Hematopoietic multipotent progenitor cell treated with erythropoietin and hydrocortisone succinate and interleukin-3 and kit ligand, for 4 days (in vitro differentiated cells): ENCODE results near the gene C1orf21.

Source experiments
- DNase-seq: peaks from one replicate; pipeline ENCODE4 v3.0.0-alpha.2; 2015

The C1orf21 gene

GRCh38 chr1:184527402-184527801, 140.6 kb downstream of the C1orf21 start:
- no peak for DNase-seq

GRCh38 chr1:184530226-184530625, 143.4 kb downstream of the C1orf21 start:
- no peak for DNase-seq

GRCh38 chr1:184531296-184531695, 144.5 kb downstream of the C1orf21 start:
- DNase-seq: no peak

GRCh38 chr1:184532199-184532598, 145.4 kb downstream of the C1orf21 start:
- DNase-seq: no peak

GRCh38 chr1:184533049-184533448, 146.2 kb downstream of the C1orf21 start:
- peak; percentile 77 for DNase-seq

GRCh38 chr1:184533915-184534314, 147.1 kb downstream of the C1orf21 start:
- no peak for DNase-seq

GRCh38 chr1:184534690-184535089, 147.9 kb downstream of the C1orf21 start:
- DNase-seq: no peak

- DNase-seq: no peak
Measured at GRCh38 chr1:184535191-184535970, 148.6 kb downstream of the C1orf21 start.

- no peak for DNase-seq
Measured at GRCh38 chr1:184536246-184536985, 149.6 kb downstream of the C1orf21 start.

GRCh38 chr1:184539580-184539979, 152.8 kb downstream of the C1orf21 start:
- no peak for DNase-seq

- no peak for DNase-seq
Measured at GRCh38 chr1:184541537-184542152, 154.8 kb downstream of the C1orf21 start.

GRCh38 chr1:184542291-184542690, 155.5 kb downstream of the C1orf21 start:
- no peak for DNase-seq

GRCh38 chr1:184545601-184546000, 158.8 kb downstream of the C1orf21 start:
- no peak for DNase-seq

- DNase-seq: no peak
Measured at GRCh38 chr1:184552446-184552845, 165.6 kb downstream of the C1orf21 start.

GRCh38 chr1:184553845-184554244, 167.0 kb downstream of the C1orf21 start:
- no peak for DNase-seq

- DNase-seq: peak; percentile 52
Measured at GRCh38 chr1:184555665-184556641, 169.1 kb downstream of the C1orf21 start.

- no peak for DNase-seq
Measured at GRCh38 chr1:184556665-184557064, 169.8 kb downstream of the C1orf21 start.

GRCh38 chr1:184557423-184558347, 170.9 kb downstream of the C1orf21 start:
- no peak for DNase-seq

GRCh38 chr1:184558691-184559090, 171.9 kb downstream of the C1orf21 start:
- DNase-seq: no peak

- DNase-seq: no peak
Measured at GRCh38 chr1:184559117-184559713, 172.4 kb downstream of the C1orf21 start.

GRCh38 chr1:184562806-184563205, 176.0 kb downstream of the C1orf21 start:
- DNase-seq: no peak
